Measurements from ENCODE around the gene CINP. TPM values are rescaled to one million over a fixed set of nuclear protein-coding genes. Genes with fewer than 3 reads are reported as not detected.

CINP gene
- total RNA-seq (2022) = 36.6 and 51.1 TPM in 2 replicates
- percentile 66 among the genes with signal in this experiment for Bru-seq, nascent RNA
- percentile 67 among the genes with signal in this experiment for BruChase-seq, experiment 1, labeled RNA remaining after a 6-hour chase
- BruChase-seq, experiment 2, labeled RNA remaining after a 2-hour chase = percentile 62 among the genes with signal in this experiment
- long read RNA-seq, full-length matches to known transcripts = 63 of 77 reads
- long read RNA-seq, partial matches to known transcripts = 4 of 77 reads
- long read RNA-seq, other reads (novel, unspliced or antisense) = 10 of 77 reads

DNA sequence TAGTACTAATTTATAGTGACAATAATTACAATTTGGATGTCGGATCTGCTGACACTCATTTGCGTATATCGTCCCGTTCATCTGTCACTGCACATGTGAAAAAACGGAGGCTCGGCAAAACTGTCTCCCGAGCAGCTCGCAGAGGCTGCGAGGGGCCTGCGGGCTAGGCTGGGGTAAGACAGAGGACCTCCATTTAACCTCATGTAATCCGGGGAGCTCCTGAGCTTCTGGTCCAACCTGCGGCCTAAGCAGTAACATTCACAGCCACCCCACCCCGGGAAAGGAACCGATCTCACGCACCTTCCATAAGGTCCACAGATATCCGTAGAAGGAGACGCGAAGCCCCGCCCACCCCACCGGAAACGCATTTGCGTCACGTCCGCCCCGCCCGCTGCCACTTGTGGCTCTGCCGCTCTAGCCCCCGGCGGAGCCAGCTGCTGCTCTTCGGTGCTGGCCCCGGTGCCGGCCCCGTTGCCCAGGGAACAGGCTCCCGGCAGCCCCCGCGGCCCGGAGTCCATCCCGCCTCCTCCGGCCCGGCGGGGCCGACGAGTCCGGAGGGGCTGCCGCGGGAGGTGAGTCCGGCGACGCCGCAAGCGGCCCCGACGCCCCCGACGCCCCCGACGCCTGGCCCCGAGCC, at the start of gene CINP, which contains the start of gene TECPR2:
Gene CINP (minus strand): TSS at position 346 of the 637 bp plus-strand sequence. CDS start 39 bp downstream, at position 307.
Gene TECPR2 (plus strand): TSS at position 397 of the 637 bp plus-strand sequence. CDS start 13,781 bp downstream, outside the sequence.
- BruUV-seq (replicated peaks) = no TSS peak
- Mint-ChIP-seq H3K27ac (ENCODE audit: low read depth, unreplicated experiment) (peak within 1 kb of the TSS; percentile 93), H3K4me3 (ENCODE audit: unreplicated experiment) (no peak within 1 kb of the TSS), H3K4me1 (ENCODE audit: insufficient read depth, unreplicated experiment) (peaks cover 16% of the 10 kb centered on the region), H3K36me3 (ENCODE audit: insufficient read depth, unreplicated experiment) (peaks cover 21% of the 10 kb centered on the region), H3K9me3 (ENCODE audit: unreplicated experiment) (no peaks in the 10 kb centered on the region), H3K27me3 (ENCODE audit: insufficient read depth, unreplicated experiment) (no peaks in the 10 kb centered on the region)
- DNase-seq (ENCODE audit: unreplicated experiment) = peak; percentile 92
- ChIA-PET POLR2A (interaction anchor here (0.6 to 3.0 kb wide), 14 partner anchors 8 to 600 kb away, joined by 3 to 15 read pairs (median 4); partner anchors contain the start of gene ZNF839), CTCF (interaction anchor here (0.6 kb wide), 2 partner anchors 293 to 633 kb away, joined by 3 to 4 read pairs; no protein-coding TSS in a partner anchor)
- TF ChIP-seq CTCF (IDR thresholded peaks at IDR 0.05; ENCODE audit: unreplicated experiment) = no peak
- intact Hi-C loops (cut with micrococcal nuclease) = no loop called here

GRCh38 chr14:102408724-102409123, 46.0 kb upstream of the CINP start:
- ChIA-PET CTCF (interaction anchor here (0.7 kb wide), 1 partner anchor 697 kb away, joined by 3 read pairs; no protein-coding TSS in a partner anchor), POLR2A (interaction anchor here (1.0 to 1.2 kb wide), 2 partner anchors 11 to 17 kb away, joined by 3 read pairs; no protein-coding TSS in a partner anchor)
- Mint-ChIP-seq H3K4me3 (ENCODE audit: unreplicated experiment) (no peak overlapping the region), H3K36me3 (ENCODE audit: insufficient read depth, unreplicated experiment) (peaks cover 34% of the 10 kb centered on the region), H3K9me3 (ENCODE audit: unreplicated experiment) (no peaks in the 10 kb centered on the region), H3K4me1 (ENCODE audit: insufficient read depth, unreplicated experiment) (no peaks in the 10 kb centered on the region), H3K27ac (ENCODE audit: low read depth, unreplicated experiment) (peak overlapping the region; percentile 49), H3K27me3 (ENCODE audit: insufficient read depth, unreplicated experiment) (no peaks in the 10 kb centered on the region)
- no peak for TF ChIP-seq CTCF (IDR thresholded peaks at IDR 0.05; ENCODE audit: unreplicated experiment)
- DNase-seq (ENCODE audit: unreplicated experiment) = no peak
- no TSS peak for BruUV-seq (replicated peaks)
- intact Hi-C loops (cut with micrococcal nuclease) = no loop called here

DNA sequence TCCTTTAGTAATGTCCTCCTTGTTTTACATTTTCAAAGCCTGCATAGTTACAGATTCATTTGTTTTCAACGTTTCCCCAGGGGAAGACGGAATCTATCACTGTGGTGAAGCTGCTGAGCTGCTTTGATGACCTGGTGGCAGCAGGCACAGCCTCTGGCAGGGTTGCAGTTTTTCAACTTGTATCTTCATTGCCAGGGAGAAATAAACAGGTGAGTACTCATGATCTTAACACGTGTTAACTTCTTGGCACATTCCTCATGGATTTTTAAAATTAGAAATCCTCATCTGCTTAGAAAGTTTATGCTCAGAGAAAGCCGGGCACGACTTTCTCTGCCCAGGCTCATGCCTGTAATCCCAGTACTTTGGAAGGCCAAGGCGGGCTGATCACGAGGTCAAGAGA, 44.6 kb upstream of the CINP start:
- peaks cover 14% of the 10 kb centered on the region for H3K9me3 Mint-ChIP-seq (ENCODE audit: unreplicated experiment)
- no peak overlapping the region for H3K27ac Mint-ChIP-seq (ENCODE audit: low read depth, unreplicated experiment)
- POLR2A ChIA-PET = no interaction called here
- no peak for DNase-seq (ENCODE audit: unreplicated experiment)
- H3K4me1 Mint-ChIP-seq (ENCODE audit: insufficient read depth, unreplicated experiment) = no peaks in the 10 kb centered on the region
- no peak for TF ChIP-seq CTCF (IDR thresholded peaks at IDR 0.05; ENCODE audit: unreplicated experiment)
- H3K36me3 Mint-ChIP-seq (ENCODE audit: insufficient read depth, unreplicated experiment) = peaks cover 34% of the 10 kb centered on the region
- CTCF ChIA-PET = interaction anchor here (0.6 kb wide), 1 partner anchor 190 kb away, joined by 4 read pairs; no protein-coding TSS in a partner anchor
- intact Hi-C loops (cut with micrococcal nuclease) = no loop called here
- H3K27me3 Mint-ChIP-seq (ENCODE audit: insufficient read depth, unreplicated experiment) = no peaks in the 10 kb centered on the region
- BruUV-seq (replicated peaks) = no TSS peak
- no peak overlapping the region for H3K4me3 Mint-ChIP-seq (ENCODE audit: unreplicated experiment)

DNA sequence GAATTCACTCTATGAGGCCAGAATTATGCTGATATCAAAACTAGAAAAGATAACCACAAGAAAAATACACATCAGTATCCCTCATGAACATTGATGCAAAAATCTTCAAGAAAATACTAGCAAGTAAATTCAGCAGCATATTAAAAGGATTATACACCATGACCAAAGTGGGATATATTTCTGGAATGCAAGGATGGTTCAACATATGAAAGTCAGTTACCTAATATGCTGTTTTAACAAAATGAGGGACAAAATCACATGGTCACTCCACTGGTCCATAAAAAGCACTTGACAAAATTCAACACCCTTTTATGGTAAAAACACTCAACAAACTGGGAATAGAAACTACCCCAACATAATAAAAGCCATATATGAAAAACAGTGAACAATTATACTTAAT, 40.3 kb upstream of the CINP start:
- no peak overlapping the region for H3K4me3 Mint-ChIP-seq (ENCODE audit: unreplicated experiment)
- H3K4me1 Mint-ChIP-seq (ENCODE audit: insufficient read depth, unreplicated experiment) = no peaks in the 10 kb centered on the region
- no peak overlapping the region for H3K27ac Mint-ChIP-seq (ENCODE audit: low read depth, unreplicated experiment)
- intact Hi-C loops (cut with micrococcal nuclease) = no loop called here
- H3K9me3 Mint-ChIP-seq (ENCODE audit: unreplicated experiment) = peaks cover 17% of the 10 kb centered on the region
- TF ChIP-seq CTCF (IDR thresholded peaks at IDR 0.05; ENCODE audit: unreplicated experiment) = no peak
- no TSS peak for BruUV-seq (replicated peaks)
- POLR2A ChIA-PET = no interaction called here
- DNase-seq (ENCODE audit: unreplicated experiment) = no peak
- no peaks in the 10 kb centered on the region for H3K27me3 Mint-ChIP-seq (ENCODE audit: insufficient read depth, unreplicated experiment)
- H3K36me3 Mint-ChIP-seq (ENCODE audit: insufficient read depth, unreplicated experiment) = peaks cover 16% of the 10 kb centered on the region
- CTCF ChIA-PET = no interaction called here
